ENCODE results near the gene ART3. TPM values are rescaled to one million over a fixed set of nuclear protein-coding genes. Genes with fewer than 3 reads are reported as not detected.

The ART3 gene
- total and polyA plus RNA-seq, 9 of the 15 experiments (the other 6 are each of a cell fraction or from before 2014, with no cell fraction given) = 0.69 to 1.4 (median 1.1) TPM; not detected in 1

GRCh38 chr4:76061982-76062381, 12.5 kb upstream of the ART3 start:
- WGBS (ENCODE audit: insufficient coverage, low coverage, missing lambda C conversion rate) = 10% methylated on average over 1 of the region's 1 CpG
- POLR2A ChIA-PET = interaction anchor here (0.6 kb wide), 1 partner anchor 45 kb away, joined by 3 read pairs; no protein-coding TSS in a partner anchor
- no peak overlapping the region for H3K4me2 ChIP-seq (ENCODE audit: insufficient read depth, low read length)
- H3K4me1 ChIP-seq (replicated peaks in 1 of 2; ENCODE audit: control insufficient read depth in 2 of 2, insufficient read depth in 2 of 2, low read length in 2 of 2) = no peaks in the 10 kb centered on the region
- no peaks in the 10 kb centered on the region for H3K79me2 ChIP-seq (ENCODE audit: control insufficient read depth, insufficient read depth, low read length)
- H2AFZ ChIP-seq (ENCODE audit: low read depth, low read length) = no peak overlapping the region
- no peak overlapping the region for H3K4me3 ChIP-seq
- CTCF ChIA-PET (ENCODE audit: low intra/inter-chr PET ratio) = no interaction called here
- intact Hi-C loops (cut with micrococcal nuclease) (no loop called here), in situ Hi-C loops (cut with MboI) (no loop called here)
- TF ChIP-seq MTF1 (CRISPR knock-in tag; IDR thresholded peaks at IDR 0.05; ENCODE audit: borderline replicate concordance) = no peak
- no peak for TF ChIP-seq HDAC3 (IDR thresholded peaks at IDR 0.05; ENCODE audit: borderline replicate concordance, partially characterized antibody)
- no peak for TF ChIP-seq SRF (CRISPR knock-in tag; IDR thresholded peaks at IDR 0.05)
- no peak for TF ChIP-seq NR2C2 (CRISPR knock-in tag; IDR thresholded peaks at IDR 0.05)
- no peak for TF ChIP-seq NR2C2 (tag; IDR thresholded peaks at IDR 0.05)
- no peak for TF ChIP-seq ETV5 (CRISPR knock-in tag; IDR thresholded peaks at IDR 0.05; ENCODE audit: low read depth)
- TF ChIP-seq CBFA2T3 (IDR thresholded peaks at IDR 0.05) = no peak
- TF ChIP-seq ZBTB49 (CRISPR knock-in tag; IDR thresholded peaks at IDR 0.05; ENCODE audit: borderline replicate concordance) = no peak
- no peak for TF ChIP-seq CHD1 (IDR thresholded peaks at IDR 0.05; ENCODE audit: low read length)
- no peak for TF ChIP-seq ZNF696 (CRISPR knock-in tag; conservative IDR thresholded peaks at IDR 0.05)
- no peak for TF ChIP-seq CCNT2 (IDR thresholded peaks at IDR 0.05; ENCODE audit: borderline replicate concordance, extremely low read depth, insufficient read length, low read depth, low read length)
- H3K9ac ChIP-seq (ENCODE audit: insufficient read depth in 1 of 2, low read depth in 2 of 2, low read length in 2 of 2) = no peak overlapping the region
- H3K36me3 ChIP-seq (ENCODE audit: control insufficient read depth, insufficient read depth, low read length) = no peaks in the 10 kb centered on the region
- no TSS peak for BruUV-seq (replicated peaks)
- DNase-seq (ENCODE audit: extremely low read depth in 1 of 4, low spot score in 3 of 4) (no peak), ATAC-seq (no peak), FAIRE-seq (no peak)
- H3K9me3 ChIP-seq (replicated peaks; ENCODE audit: control insufficient read depth, insufficient read depth, low read depth, low read length) = no peaks in the 10 kb centered on the region
- no peak overlapping the region for H3K27ac ChIP-seq (ENCODE audit: extremely low read depth, low read depth, low read length)
- no peaks in the 10 kb centered on the region for H3K27me3 ChIP-seq (ENCODE audit: control insufficient read depth in 2 of 2, insufficient read depth in 2 of 2, low read length in 2 of 2)
- no peaks in the 10 kb centered on the region for H3K9me1 ChIP-seq (ENCODE audit: control insufficient read depth, insufficient read depth, low read length)
- H4K20me1 ChIP-seq (replicated peaks; ENCODE audit: control insufficient read depth, insufficient read depth, low read length) = no peaks in the 10 kb centered on the region
